NK-92 (cell line): ENCODE measurements around the gene TRAF3IP1.
"Not testable (repeated sequence)": the region's sequence is repeated elsewhere in the genome, so short reads cannot be mapped to it uniquely, and the experiment has no call there.

Experiments used
- DNase-seq: peaks from one replicate; lab custom pipeline; 2025; ENCODE audit not compliant: unreplicated experiment; lab: John Stamatoyannopoulos, UW

TRAF3IP1 gene

GRCh38 chr2:238320246-238320647, at the start of gene TRAF3IP1:
TSS of gene TRAF3IP1 (plus strand) at chr2:238320518. CDS start at chr2:238320663, 145 bp downstream.
- no peak for DNase-seq

GRCh38 chr2:238270606-238271005, 49.7 kb upstream of the TRAF3IP1 start:
- DNase-seq: no peak

GRCh38 chr2:238271061-238271554, 49.2 kb upstream of the TRAF3IP1 start:
- no peak for DNase-seq

GRCh38 chr2:238271686-238272085, 48.6 kb upstream of the TRAF3IP1 start:
- DNase-seq: not testable (repeated sequence)

- no peak for DNase-seq
These were observed 48.2 kb upstream of the TRAF3IP1 start for GRCh38 chr2:238272156-238272555.

- not testable (repeated sequence) for DNase-seq
These were observed 46.9 kb upstream of the TRAF3IP1 start for GRCh38 chr2:238273433-238273832.

GRCh38 chr2:238274152-238274865, 46.0 kb upstream of the TRAF3IP1 start:
- no peak for DNase-seq

- no peak for DNase-seq
These were observed 42.6 kb upstream of the TRAF3IP1 start for GRCh38 chr2:238277695-238278094.

GRCh38 chr2:238278626-238279323, 41.5 kb upstream of the TRAF3IP1 start:
- DNase-seq: no peak

GRCh38 chr2:238279324-238279682, 41.0 kb upstream of the TRAF3IP1 start:
- no peak for DNase-seq

GRCh38 chr2:238280083-238280825, 40.1 kb upstream of the TRAF3IP1 start:
- DNase-seq: no peak

- no peak for DNase-seq
These were observed 38.4 kb upstream of the TRAF3IP1 start for GRCh38 chr2:238281826-238282480.

GRCh38 chr2:238282861-238283738, 37.2 kb upstream of the TRAF3IP1 start:
- DNase-seq: no peak

GRCh38 chr2:238284802-238285515, 35.4 kb upstream of the TRAF3IP1 start:
- no peak for DNase-seq

GRCh38 chr2:238285653-238286082, 34.6 kb upstream of the TRAF3IP1 start:
- no peak for DNase-seq

- no peak for DNase-seq
These were observed 34.2 kb upstream of the TRAF3IP1 start for GRCh38 chr2:238286095-238286494.

GRCh38 chr2:238286551-238286950, 33.8 kb upstream of the TRAF3IP1 start:
- DNase-seq: no peak

- DNase-seq: no peak
These were observed 33.2 kb upstream of the TRAF3IP1 start for GRCh38 chr2:238286987-238287736.
